Lower leg skin (tissue), 4 donors: ENCODE data around the gene ERAP2. TPM values are rescaled to one million over a fixed set of nuclear protein-coding genes. Genes with fewer than 3 reads are reported as not detected.

Source experiments
- DNase-seq, 2 donors: peaks; one replicate each; pipeline ENCODE4 v3.0.0-alpha.2; 2019; ENCODE audit warnings: low spot score in 2 of 2
- H3K4me3 ChIP-seq: fragments of 200-600 bp; sonication (generic); 2 replicates; pipeline ENCODE4 v1.5.1; 2017; ENCODE audit warnings: mild to moderate bottlenecking, low read depth; ENCODE audit not compliant: poor library complexity, severe bottlenecking
- POLR2A ChIP-seq, 2 donors: fragments of 450-650 bp; IDR thresholded peaks; one replicate each; pipeline ENCODE4 v1.6.1; 2016 to 2017; ENCODE audit warnings: antibody characterized with exemption in 2 of 2, mild to moderate bottlenecking in 1 of 2, moderate library complexity in 1 of 2
- WGBS, 2 donors: methylation state at CpG; one replicate each; pipeline ENCODE4 v1.1.5; 2018; 5-methylcytosine and 5-hydroxymethylcytosine counted together
- intact Hi-C: fragments of 100-400 bp; cut with DNase I; formaldehyde crosslinking; loops from one replicate; pipeline ENCODE4 v1.15.0; 2023; ENCODE audit warnings: low total_unique reads
- total RNA-seq, 4 donors: library from RNA; depleted of rRNA; stranded (reverse); fragments of >200 nt; gene quantifications; one replicate each; pipeline ENCODE4 v1.1.0, GENCODE V29; 2016
- TF ChIP-seq, protein P1 (sequence below), 3 donors: fragments of 450-650 bp; IDR thresholded peaks; one replicate each; pipeline ENCODE4 v1.5.1; 2016; ENCODE audit warnings: antibody characterized with exemption in 3 of 3, mild to moderate bottlenecking in 3 of 3, moderate library complexity in 2 of 3

ERAP2 gene
- total RNA-seq, 4 donors from 2014 or later = 5.0 to 11.0 (median 9.3) TPM

DNA sequence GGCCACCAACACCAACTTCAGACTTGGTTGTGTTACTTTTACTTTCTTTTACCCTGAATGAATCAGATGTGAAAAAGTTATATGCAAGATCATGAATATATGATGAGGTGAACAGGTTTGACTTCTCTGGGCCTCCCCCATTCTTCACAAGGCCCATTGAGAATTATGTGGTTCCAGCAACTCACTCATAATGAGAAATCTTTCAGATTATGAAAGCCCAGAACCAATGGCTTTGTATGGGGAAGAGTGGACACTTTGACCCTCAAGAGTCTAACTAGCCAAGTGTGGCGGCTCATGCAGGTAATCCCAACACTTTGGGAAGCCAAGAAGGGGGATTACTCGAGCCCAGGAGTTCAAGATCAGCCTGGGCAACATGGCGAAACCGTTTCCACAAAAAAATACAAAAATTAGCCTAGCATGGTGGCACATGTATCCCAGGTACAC is 43.5 kb downstream of the ERAP2 start:
- 94 to 99% methylated on average over 4 of the region's 4 CpGs for WGBS, 2 donors
- intact Hi-C loops = no loop called here
- DNase-seq = no peak
- no peak overlapping the region for H3K4me3 ChIP-seq
- TF ChIP-seq POLR2A (IDR thresholded peaks at IDR 0.05) = no peak
- TF ChIP-seq, protein P1, sequence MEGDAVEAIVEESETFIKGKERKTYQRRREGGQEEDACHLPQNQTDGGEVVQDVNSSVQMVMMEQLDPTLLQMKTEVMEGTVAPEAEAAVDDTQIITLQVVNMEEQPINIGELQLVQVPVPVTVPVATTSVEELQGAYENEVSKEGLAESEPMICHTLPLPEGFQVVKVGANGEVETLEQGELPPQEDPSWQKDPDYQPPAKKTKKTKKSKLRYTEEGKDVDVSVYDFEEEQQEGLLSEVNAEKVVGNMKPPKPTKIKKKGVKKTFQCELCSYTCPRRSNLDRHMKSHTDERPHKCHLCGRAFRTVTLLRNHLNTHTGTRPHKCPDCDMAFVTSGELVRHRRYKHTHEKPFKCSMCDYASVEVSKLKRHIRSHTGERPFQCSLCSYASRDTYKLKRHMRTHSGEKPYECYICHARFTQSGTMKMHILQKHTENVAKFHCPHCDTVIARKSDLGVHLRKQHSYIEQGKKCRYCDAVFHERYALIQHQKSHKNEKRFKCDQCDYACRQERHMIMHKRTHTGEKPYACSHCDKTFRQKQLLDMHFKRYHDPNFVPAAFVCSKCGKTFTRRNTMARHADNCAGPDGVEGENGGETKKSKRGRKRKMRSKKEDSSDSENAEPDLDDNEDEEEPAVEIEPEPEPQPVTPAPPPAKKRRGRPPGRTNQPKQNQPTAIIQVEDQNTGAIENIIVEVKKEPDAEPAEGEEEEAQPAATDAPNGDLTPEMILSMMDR (IDR thresholded peaks at IDR 0.05) = no peak

DNA sequence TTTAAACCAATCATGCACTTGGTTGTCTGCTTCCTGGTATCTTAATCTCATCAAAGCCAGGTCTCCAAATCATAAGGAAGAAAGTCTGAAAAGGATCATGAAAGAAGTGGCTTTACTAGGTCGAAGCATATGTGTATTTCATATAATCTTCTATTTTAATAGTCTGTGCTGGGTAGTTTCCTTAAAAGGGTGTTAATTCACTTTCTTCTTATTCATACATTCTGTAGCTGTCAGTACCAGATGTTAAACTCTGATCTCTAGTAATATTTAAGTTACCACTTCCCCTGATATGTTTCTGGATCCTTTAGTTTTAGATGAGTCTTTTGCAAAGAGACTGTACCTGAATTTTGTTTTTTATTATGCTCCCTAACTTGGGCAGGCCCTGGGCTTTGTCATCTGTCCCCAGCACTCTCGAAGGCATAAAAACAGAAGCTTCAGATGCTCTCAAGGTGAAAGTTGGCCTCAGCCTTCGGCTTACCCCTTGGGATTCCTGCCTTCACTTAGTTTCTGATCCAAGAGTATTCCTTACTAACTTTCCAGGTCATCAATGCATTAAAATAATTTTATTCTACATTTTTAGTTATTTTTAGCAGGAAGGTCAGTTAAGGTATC is 44.5 kb downstream of the ERAP2 start:
- WGBS, 2 donors = 72 to 74% methylated on average over 3 of the region's 3 CpGs
- H3K4me3 ChIP-seq = no peak overlapping the region
- TF ChIP-seq, protein P1 (IDR thresholded peaks at IDR 0.05) = no peak
- TF ChIP-seq POLR2A (IDR thresholded peaks at IDR 0.05) = no peak
- intact Hi-C loops = no loop called here
- DNase-seq = no peak

DNA sequence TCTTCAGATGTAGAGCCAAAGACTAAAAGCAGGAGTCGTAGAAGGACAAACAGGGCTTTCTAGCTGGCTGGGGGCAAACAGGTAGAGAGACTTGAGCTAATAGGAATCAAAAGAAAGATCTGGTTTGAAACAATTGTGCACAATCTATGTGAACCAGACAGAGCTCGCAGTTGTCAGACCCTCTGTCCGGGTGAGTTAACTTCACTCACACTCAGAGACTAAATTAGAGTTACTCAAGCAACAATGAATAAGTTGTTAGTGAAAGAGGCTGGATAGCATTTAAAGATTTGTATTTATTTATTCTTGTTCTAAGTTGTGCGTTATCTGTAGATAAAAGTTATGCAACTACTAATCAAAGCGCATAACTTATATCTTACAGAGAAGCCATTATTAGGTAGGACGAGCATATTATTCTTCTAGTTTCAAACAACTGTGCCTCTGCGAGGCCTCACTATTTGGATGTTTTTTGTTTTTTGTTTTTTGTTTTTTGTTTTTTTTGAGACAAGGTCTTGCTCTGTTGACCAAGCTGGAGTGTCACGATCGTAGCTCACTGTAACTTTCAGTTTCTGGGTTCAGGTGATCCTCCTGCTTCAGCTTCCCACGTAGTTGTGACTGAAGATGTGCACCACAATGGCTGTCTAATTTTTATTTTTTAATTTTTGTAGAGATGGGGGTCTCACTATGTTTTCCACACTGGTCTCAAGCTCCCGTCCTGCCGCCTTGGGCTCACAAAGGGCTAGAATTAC is 46.4 kb downstream of the ERAP2 start:
- intact Hi-C loops = no loop called here
- H3K4me3 ChIP-seq = no peak overlapping the region
- 72 to 74% methylated on average over 12 of the region's 12 CpGs for whole genome bisulfite sequencing, 2 donors
- TF ChIP-seq, protein P1 (IDR thresholded peaks at IDR 0.05) = no peak
- no peak for TF ChIP-seq POLR2A (IDR thresholded peaks at IDR 0.05)
- no peak for DNase-seq

DNA sequence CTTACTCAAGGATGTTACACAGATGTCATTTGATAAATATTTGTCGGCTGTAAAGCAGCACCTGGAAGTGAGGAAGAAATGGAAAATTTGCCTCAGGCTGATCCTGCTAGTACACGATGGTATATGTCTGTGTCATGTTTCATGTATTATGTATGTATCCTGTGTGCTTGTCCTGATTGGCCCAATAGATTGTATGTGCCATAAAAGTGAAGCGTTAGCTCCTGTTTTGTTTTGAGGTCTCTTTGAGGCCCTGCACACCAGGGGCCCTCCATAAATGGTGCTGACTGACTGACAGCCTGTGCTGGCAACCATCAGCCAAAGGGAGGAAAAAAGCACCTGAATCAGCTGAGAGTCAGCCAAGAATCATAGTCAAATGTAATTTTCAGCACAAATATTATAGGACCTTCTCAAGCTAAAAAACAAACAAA is 47.7 kb downstream of the ERAP2 start:
- no peak overlapping the region for H3K4me3 ChIP-seq
- DNase-seq = no peak
- no peak for TF ChIP-seq POLR2A (IDR thresholded peaks at IDR 0.05)
- TF ChIP-seq, protein P1 (IDR thresholded peaks at IDR 0.05) = no peak
- 29 to 35% methylated on average over 3 of the region's 3 CpGs for WGBS, 2 donors
- intact Hi-C loops = no loop called here

DNA sequence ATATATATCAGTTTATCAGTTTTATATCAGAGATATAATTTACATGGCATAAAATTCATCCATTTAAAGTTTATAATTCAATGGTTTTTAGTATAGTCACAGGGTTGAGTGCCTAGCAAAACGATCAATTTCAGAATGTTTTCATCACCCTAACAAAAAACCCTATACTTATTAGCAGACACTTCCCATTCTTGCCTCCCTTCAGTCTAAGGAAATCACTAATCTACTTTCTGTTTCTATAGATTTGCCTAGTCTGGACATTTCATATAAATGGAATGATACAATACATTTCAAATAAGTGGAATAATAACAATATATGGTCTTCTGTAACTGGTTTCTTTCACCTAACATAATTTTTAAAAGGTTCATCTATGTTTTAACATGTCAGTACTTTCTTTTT is 50.0 kb downstream of the ERAP2 start:
- TF ChIP-seq, protein P1 (IDR thresholded peaks at IDR 0.05) = no peak
- no peak for TF ChIP-seq POLR2A (IDR thresholded peaks at IDR 0.05)
- intact Hi-C loops = no loop called here
- H3K4me3 ChIP-seq = no peak overlapping the region
- no peak for DNase-seq
- 90 to 91% methylated on average over 1 of the region's 1 CpG for WGBS, 2 donors
